Loucy (cell line): ENCODE data around the gene ESPL1.

Experiments used
- EZH2phosphoT487 ChIP-seq: fragments of 200-600 bp; IDR thresholded peaks from 2 replicates; pipeline ENCODE4 v1.6.1; 2018; ENCODE audit warnings: antibody characterized with exemption, mild to moderate bottlenecking, moderate library complexity, borderline replicate concordance
- TF ChIP-seq, protein P1 (sequence below): fragments of 200-600 bp; sonication (generic); conservative IDR thresholded peaks from 2 replicates; pipeline ENCODE4 v1.5.1; 2014; ENCODE audit warnings: mild to moderate bottlenecking, antibody characterized with exemption, low read length

DNA sequence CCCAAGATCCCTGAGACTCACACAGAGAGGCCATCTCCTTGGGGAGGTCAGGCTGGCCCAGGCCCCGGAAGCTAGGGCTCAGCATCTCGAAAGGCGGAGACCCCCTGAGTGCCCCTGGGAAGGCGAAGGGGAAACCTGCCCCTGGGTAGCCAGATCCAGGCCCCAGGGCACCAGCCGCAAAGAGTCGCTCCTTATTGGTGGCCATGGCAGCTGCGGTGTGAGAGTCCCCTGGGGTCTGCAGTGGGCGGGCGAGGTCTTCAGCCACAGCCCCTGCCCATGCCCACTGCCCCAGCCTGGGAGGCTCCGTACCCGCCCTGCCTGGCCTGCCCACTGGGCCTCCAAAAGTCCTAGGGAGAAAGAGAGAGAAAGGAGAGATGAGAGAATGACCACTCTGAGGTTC is 40.8 kb upstream of the ESPL1 start:
- TF ChIP-seq, protein P1, sequence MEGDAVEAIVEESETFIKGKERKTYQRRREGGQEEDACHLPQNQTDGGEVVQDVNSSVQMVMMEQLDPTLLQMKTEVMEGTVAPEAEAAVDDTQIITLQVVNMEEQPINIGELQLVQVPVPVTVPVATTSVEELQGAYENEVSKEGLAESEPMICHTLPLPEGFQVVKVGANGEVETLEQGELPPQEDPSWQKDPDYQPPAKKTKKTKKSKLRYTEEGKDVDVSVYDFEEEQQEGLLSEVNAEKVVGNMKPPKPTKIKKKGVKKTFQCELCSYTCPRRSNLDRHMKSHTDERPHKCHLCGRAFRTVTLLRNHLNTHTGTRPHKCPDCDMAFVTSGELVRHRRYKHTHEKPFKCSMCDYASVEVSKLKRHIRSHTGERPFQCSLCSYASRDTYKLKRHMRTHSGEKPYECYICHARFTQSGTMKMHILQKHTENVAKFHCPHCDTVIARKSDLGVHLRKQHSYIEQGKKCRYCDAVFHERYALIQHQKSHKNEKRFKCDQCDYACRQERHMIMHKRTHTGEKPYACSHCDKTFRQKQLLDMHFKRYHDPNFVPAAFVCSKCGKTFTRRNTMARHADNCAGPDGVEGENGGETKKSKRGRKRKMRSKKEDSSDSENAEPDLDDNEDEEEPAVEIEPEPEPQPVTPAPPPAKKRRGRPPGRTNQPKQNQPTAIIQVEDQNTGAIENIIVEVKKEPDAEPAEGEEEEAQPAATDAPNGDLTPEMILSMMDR, result no peak
- TF ChIP-seq EZH2phosphoT487, result no peak
